Measurements from ENCODE around the gene PCYT2.
A peak's percentile ranks its signal among the peaks of the same experiment; 100 is the strongest.

PCYT2 gene

GRCh38 chr17:81911277-81911961 lies at the start of gene PCYT2:
PCYT2 (minus strand) TSS chr17:81911399; CDS start chr17:81911355, 44 bp downstream.
- Histone ChIP-seq H3K4me3 (ENCODE audit: low read depth in 1 of 2, low read length in 2 of 2) (peak within 1 kb of the TSS; percentile 67 to 84), H3K27ac (ENCODE audit: low read length) (peak within 1 kb of the TSS; percentile 29), H3K4me1 (ENCODE audit: control insufficient read depth in 1 of 2, insufficient read depth in 2 of 2, low read length in 2 of 2) (peaks cover 0 to 19% of the 10 kb centered on the region in 2 donors), H3K36me3 (ENCODE audit: control insufficient read depth in 1 of 2, insufficient read depth in 2 of 2, low read length in 2 of 2) (peaks cover 25 to 52% of the 10 kb centered on the region in 2 donors), H3K27me3 (ENCODE audit: low read depth, low read length) (no peaks in the 10 kb centered on the region), H3K9me3 (ENCODE audit: control insufficient read depth in 1 of 2, low read length in 2 of 2) (no peaks in the 10 kb centered on the region)

- Histone ChIP-seq H3K4me3 (ENCODE audit: low read depth in 1 of 2, low read length in 2 of 2) (peak overlapping the region in 1 of 2 donors; percentile 59), H3K27ac (ENCODE audit: low read length) (no peak overlapping the region), H3K9me3 (ENCODE audit: control insufficient read depth in 1 of 2, low read length in 2 of 2) (no peaks in the 10 kb centered on the region), H3K36me3 (ENCODE audit: control insufficient read depth in 1 of 2, insufficient read depth in 2 of 2, low read length in 2 of 2) (no peaks in the 10 kb centered on the region), H3K4me1 (ENCODE audit: control insufficient read depth in 1 of 2, insufficient read depth in 2 of 2, low read length in 2 of 2) (peaks cover 0 to 19% of the 10 kb centered on the region in 2 donors), H3K27me3 (ENCODE audit: low read depth, low read length) (peaks cover 30% of the 10 kb centered on the region)
Observed at GRCh38 chr17:81960130-81960958, 49.1 kb upstream of the PCYT2 start.

- H3K27ac ChIP-seq (ENCODE audit: low read length): no peak overlapping the region
- peak overlapping the region in 1 of 2 donors; percentile 59 for H3K4me3 ChIP-seq (ENCODE audit: low read depth in 1 of 2, low read length in 2 of 2)
- peaks cover 30% of the 10 kb centered on the region for H3K27me3 ChIP-seq (ENCODE audit: low read depth, low read length)
- H3K36me3 ChIP-seq (ENCODE audit: control insufficient read depth in 1 of 2, insufficient read depth in 2 of 2, low read length in 2 of 2): no peaks in the 10 kb centered on the region
- H3K4me1 ChIP-seq (ENCODE audit: control insufficient read depth in 1 of 2, insufficient read depth in 2 of 2, low read length in 2 of 2): peaks cover 0 to 19% of the 10 kb centered on the region in 2 donors
- no peaks in the 10 kb centered on the region for H3K9me3 ChIP-seq (ENCODE audit: control insufficient read depth in 1 of 2, low read length in 2 of 2)
Observed at GRCh38 chr17:81959362-81960129, 48.3 kb upstream of the PCYT2 start.

GRCh38 chr17:81958633-81959342 lies 47.6 kb upstream of the PCYT2 start:
- peak overlapping the region in 1 of 2 donors; percentile 59 for H3K4me3 ChIP-seq (ENCODE audit: low read depth in 1 of 2, low read length in 2 of 2)
- H3K27me3 ChIP-seq (ENCODE audit: low read depth, low read length): peaks cover 30% of the 10 kb centered on the region
- no peak overlapping the region for H3K27ac ChIP-seq (ENCODE audit: low read length)
- H3K4me1 ChIP-seq (ENCODE audit: control insufficient read depth in 1 of 2, insufficient read depth in 2 of 2, low read length in 2 of 2): peaks cover 0 to 19% of the 10 kb centered on the region in 2 donors
- no peaks in the 10 kb centered on the region for H3K9me3 ChIP-seq (ENCODE audit: control insufficient read depth in 1 of 2, low read length in 2 of 2)
- H3K36me3 ChIP-seq (ENCODE audit: control insufficient read depth in 1 of 2, insufficient read depth in 2 of 2, low read length in 2 of 2): no peaks in the 10 kb centered on the region

- H3K4me3 ChIP-seq (ENCODE audit: low read depth in 1 of 2, low read length in 2 of 2): no peak overlapping the region
- peaks cover 27% of the 10 kb centered on the region for H3K27me3 ChIP-seq (ENCODE audit: low read depth, low read length)
- no peaks in the 10 kb centered on the region for H3K9me3 ChIP-seq (ENCODE audit: control insufficient read depth in 1 of 2, low read length in 2 of 2)
- H3K27ac ChIP-seq (ENCODE audit: low read length): no peak overlapping the region
- no peaks in the 10 kb centered on the region for H3K36me3 ChIP-seq (ENCODE audit: control insufficient read depth in 1 of 2, insufficient read depth in 2 of 2, low read length in 2 of 2)
- H3K4me1 ChIP-seq (ENCODE audit: control insufficient read depth in 1 of 2, insufficient read depth in 2 of 2, low read length in 2 of 2): peaks cover 0 to 19% of the 10 kb centered on the region in 2 donors
Observed at GRCh38 chr17:81957691-81958432, 46.7 kb upstream of the PCYT2 start.

GRCh38 chr17:81956607-81957589 lies 45.7 kb upstream of the PCYT2 start:
- Histone ChIP-seq H3K4me3 (ENCODE audit: low read depth in 1 of 2, low read length in 2 of 2) (no peak overlapping the region), H3K27ac (ENCODE audit: low read length) (no peak overlapping the region), H3K27me3 (ENCODE audit: low read depth, low read length) (peaks cover 17% of the 10 kb centered on the region), H3K36me3 (ENCODE audit: control insufficient read depth in 1 of 2, insufficient read depth in 2 of 2, low read length in 2 of 2) (no peaks in the 10 kb centered on the region), H3K9me3 (ENCODE audit: control insufficient read depth in 1 of 2, low read length in 2 of 2) (no peaks in the 10 kb centered on the region), H3K4me1 (ENCODE audit: control insufficient read depth in 1 of 2, insufficient read depth in 2 of 2, low read length in 2 of 2) (peaks cover 0 to 17% of the 10 kb centered on the region in 2 donors)

GRCh38 chr17:81955756-81956544 lies 44.8 kb upstream of the PCYT2 start:
- H3K27me3 ChIP-seq (ENCODE audit: low read depth, low read length): peaks cover 13% of the 10 kb centered on the region
- H3K4me3 ChIP-seq (ENCODE audit: low read depth in 1 of 2, low read length in 2 of 2): no peak overlapping the region
- no peaks in the 10 kb centered on the region for H3K9me3 ChIP-seq (ENCODE audit: control insufficient read depth in 1 of 2, low read length in 2 of 2)
- no peak overlapping the region for H3K27ac ChIP-seq (ENCODE audit: low read length)
- peaks cover 0 to 11% of the 10 kb centered on the region in 2 donors for H3K4me1 ChIP-seq (ENCODE audit: control insufficient read depth in 1 of 2, insufficient read depth in 2 of 2, low read length in 2 of 2)
- no peaks in the 10 kb centered on the region for H3K36me3 ChIP-seq (ENCODE audit: control insufficient read depth in 1 of 2, insufficient read depth in 2 of 2, low read length in 2 of 2)

- Histone ChIP-seq H3K4me1 (ENCODE audit: control insufficient read depth in 1 of 2, insufficient read depth in 2 of 2, low read length in 2 of 2) (peaks cover 0 to 9% of the 10 kb centered on the region in 2 donors), H3K27me3 (ENCODE audit: low read depth, low read length) (peaks cover 13% of the 10 kb centered on the region), H3K27ac (ENCODE audit: low read length) (no peak overlapping the region), H3K4me3 (ENCODE audit: low read depth in 1 of 2, low read length in 2 of 2) (no peak overlapping the region), H3K9me3 (ENCODE audit: control insufficient read depth in 1 of 2, low read length in 2 of 2) (no peaks in the 10 kb centered on the region), H3K36me3 (ENCODE audit: control insufficient read depth in 1 of 2, insufficient read depth in 2 of 2, low read length in 2 of 2) (no peaks in the 10 kb centered on the region)
Observed at GRCh38 chr17:81955058-81955681, 44.0 kb upstream of the PCYT2 start.

Data from muscle layer of duodenum (tissue), 2 donors.